HG03103 (cell line): ENCODE data around the gene SWSAP1.
"Not testable (repeated sequence)": the region's sequence is repeated elsewhere in the genome, so short reads cannot be mapped to it uniquely, and the experiment has no call there.

Experiments
- ATAC-seq: cut with Tn5 transposase; IDR thresholded peaks from one replicate; pipeline ENCODE4 v1.9.1; 2021; ENCODE audit warnings: low read depth; ENCODE audit not compliant: unreplicated experiment

The SWSAP1 gene

GRCh38 chr19:11374433-11375142, at the start of gene SWSAP1:
Gene SWSAP1 (plus strand): TSS chr19:11374666. CDS start chr19:11374681, 15 bp downstream.
- peak; percentile 72 for ATAC-seq

GRCh38 chr19:11324748-11325389, 49.6 kb upstream of the SWSAP1 start:
- no peak for ATAC-seq

- no peak for ATAC-seq
Measured at GRCh38 chr19:11325544-11325943, 48.9 kb upstream of the SWSAP1 start.

- ATAC-seq = no peak
Measured at GRCh38 chr19:11330127-11330526, 44.3 kb upstream of the SWSAP1 start.

- no peak for ATAC-seq
Measured at GRCh38 chr19:11331502-11331901, 43.0 kb upstream of the SWSAP1 start.

GRCh38 chr19:11332822-11333221, 41.6 kb upstream of the SWSAP1 start:
- no peak for ATAC-seq

GRCh38 chr19:11333838-11334237, 40.6 kb upstream of the SWSAP1 start:
- ATAC-seq = not testable (repeated sequence)

- ATAC-seq = no peak
Measured at GRCh38 chr19:11335449-11336146, 38.9 kb upstream of the SWSAP1 start.

GRCh38 chr19:11337080-11337479, 37.4 kb upstream of the SWSAP1 start:
- ATAC-seq = no peak

- no peak for ATAC-seq
Measured at GRCh38 chr19:11338121-11338520, 36.3 kb upstream of the SWSAP1 start.

GRCh38 chr19:11338569-11339253, 35.8 kb upstream of the SWSAP1 start:
- no peak for ATAC-seq

GRCh38 chr19:11339254-11340098, 35.0 kb upstream of the SWSAP1 start, which contains the start of gene RAB3D:
Gene RAB3D (minus strand): TSS chr19:11339657. CDS start chr19:11337399, 2,258 bp downstream.
- peak; percentile 52 for ATAC-seq

- not testable (repeated sequence) for ATAC-seq
Measured at GRCh38 chr19:11340099-11340467, 34.4 kb upstream of the SWSAP1 start.

GRCh38 chr19:11342429-11342828, 32.0 kb upstream of the SWSAP1 start:
- no peak for ATAC-seq

- no peak for ATAC-seq
Measured at GRCh38 chr19:11345122-11345803, 29.2 kb upstream of the SWSAP1 start.

- peak; percentile 85 for ATAC-seq
Measured at GRCh38 chr19:11346104-11346940, 28.1 kb upstream of the SWSAP1 start, which contains the start of the genes CCDC159 and TMEM205. Gene CCDC159 (plus strand): TSS chr19:11346519. CDS start chr19:11346607, 88 bp downstream. Gene TMEM205 (minus strand): TSS chr19:11346268. CDS start chr19:11345619, 649 bp downstream.

- no peak for ATAC-seq
Measured at GRCh38 chr19:11347546-11348039, 26.9 kb upstream of the SWSAP1 start.

GRCh38 chr19:11349171-11349570, 25.3 kb upstream of the SWSAP1 start:
- no peak for ATAC-seq
